ENCODE data around the gene FBXO44.

Gene FBXO44

GRCh38 chr1:11640101-11640500 lies 14.6 kb upstream of the FBXO44 start:
- no peak for DNase-seq

GRCh38 chr1:11640944-11641343 lies 13.7 kb upstream of the FBXO44 start:
- DNase-seq: no peak

GRCh38 chr1:11641776-11642305 lies 12.8 kb upstream of the FBXO44 start:
- DNase-seq: no peak

GRCh38 chr1:11642418-11643017 lies 12.2 kb upstream of the FBXO44 start:
- peak; percentile 47 for DNase-seq

GRCh38 chr1:11643782-11644181 lies 10.9 kb upstream of the FBXO44 start:
- DNase-seq: no peak

- DNase-seq: no peak
Observed at GRCh38 chr1:11645270-11645669, 9.4 kb upstream of the FBXO44 start.

- peak; percentile 71 for DNase-seq
Observed at GRCh38 chr1:11645670-11646265, 8.9 kb upstream of the FBXO44 start.

GRCh38 chr1:11646317-11646716 lies 8.4 kb upstream of the FBXO44 start:
- no peak for DNase-seq

GRCh38 chr1:11647333-11647732 lies 7.3 kb upstream of the FBXO44 start:
- DNase-seq: no peak

- no peak for DNase-seq
Observed at GRCh38 chr1:11648039-11648438, 6.6 kb upstream of the FBXO44 start.

GRCh38 chr1:11648732-11649158 lies 5.9 kb upstream of the FBXO44 start:
- DNase-seq: no peak

- DNase-seq: no peak
Observed at GRCh38 chr1:11649237-11649623, 5.4 kb upstream of the FBXO44 start.

- no peak for DNase-seq
Observed at GRCh38 chr1:11649624-11650330, 4.9 kb upstream of the FBXO44 start.

GRCh38 chr1:11650331-11650991 lies 4.2 kb upstream of the FBXO44 start:
- DNase-seq: peak; percentile 79

GRCh38 chr1:11651017-11651416 lies 3.7 kb upstream of the FBXO44 start:
- DNase-seq: no peak

GRCh38 chr1:11652203-11652780 lies 2.4 kb upstream of the FBXO44 start:
- no peak for DNase-seq

- DNase-seq: no peak
Observed at GRCh38 chr1:11653101-11653860, 1.4 kb upstream of the FBXO44 start.

GRCh38 chr1:11653861-11654136 lies 878 bp upstream of the FBXO44 start:
- DNase-seq: no peak

GRCh38 chr1:11654939-11655808 lies 497 bp downstream of the FBXO44 start:
- no peak for DNase-seq

- DNase-seq: no peak
Observed at GRCh38 chr1:11657654-11658053, 3.0 kb downstream of the FBXO44 start.

- no peak for DNase-seq
Observed at GRCh38 chr1:11658542-11658941, 3.9 kb downstream of the FBXO44 start.

GRCh38 chr1:11659748-11660147 lies 5.1 kb downstream of the FBXO44 start:
- no peak for DNase-seq

Measured in NCI-H146 (cell line).